C1 segment of cervical spinal cord (tissue), 14 donors: Measurements from ENCODE around the gene PRRT4.
A peak's percentile ranks its signal among the peaks of the same experiment; 100 is the strongest.

ENCODE experiments used
- DNase-seq, 14 donors: peaks; one replicate each; lab custom pipeline; 2025; lab: John Stamatoyannopoulos, UW

PRRT4 gene

DNA sequence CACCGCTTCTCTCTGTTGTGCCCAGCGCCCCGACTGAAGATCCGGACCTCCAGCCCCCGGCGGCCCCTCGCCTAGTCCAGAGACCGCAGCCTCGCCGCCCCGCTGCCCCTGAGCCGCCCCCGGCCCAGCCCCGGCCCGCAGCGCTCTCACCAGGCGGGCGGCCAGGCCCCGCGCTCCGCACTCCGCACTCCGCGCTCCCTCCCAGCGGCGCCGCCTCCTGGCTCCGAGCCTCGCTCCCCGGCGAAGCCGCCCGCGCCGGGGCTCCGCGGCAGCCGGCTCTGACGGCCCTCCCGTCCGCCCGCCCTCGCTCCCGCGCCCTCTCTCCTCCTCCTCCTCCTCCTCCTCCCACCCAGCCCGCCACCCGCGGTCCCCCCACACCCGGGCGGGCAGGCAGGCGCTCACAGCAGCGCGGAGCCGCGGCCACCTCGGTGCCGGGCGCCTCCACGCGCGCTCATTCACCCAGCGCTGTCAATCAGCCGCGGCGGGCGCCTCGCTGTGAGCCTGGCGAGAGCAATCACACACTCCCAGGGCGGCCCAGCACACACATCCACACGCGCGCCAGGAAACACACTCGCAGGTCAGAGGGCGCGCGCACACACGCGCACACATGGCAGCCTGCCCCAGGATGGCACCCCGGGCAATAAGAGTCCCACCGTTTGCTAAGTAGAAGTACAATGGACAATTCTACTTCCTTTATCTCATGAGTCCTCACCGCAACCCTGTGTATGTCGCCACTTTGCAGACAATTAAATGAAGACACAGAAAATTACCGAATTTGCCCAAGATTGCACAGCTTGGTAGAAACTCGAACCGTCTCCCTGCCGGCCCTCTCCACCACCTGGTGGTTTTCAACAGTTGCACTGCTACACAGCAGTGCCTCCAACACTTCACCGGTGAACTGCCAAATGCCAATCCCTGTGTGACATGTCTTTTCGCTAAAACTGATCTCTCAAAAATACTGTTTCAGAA lies at the start of gene PRRT4:
TSS of gene PRRT4 (minus strand) at position 280 of the 969 bp plus-strand sequence.
- peak in 5 of 14 donors; percentile 12 to 69 (median 29) for DNase-seq

DNA sequence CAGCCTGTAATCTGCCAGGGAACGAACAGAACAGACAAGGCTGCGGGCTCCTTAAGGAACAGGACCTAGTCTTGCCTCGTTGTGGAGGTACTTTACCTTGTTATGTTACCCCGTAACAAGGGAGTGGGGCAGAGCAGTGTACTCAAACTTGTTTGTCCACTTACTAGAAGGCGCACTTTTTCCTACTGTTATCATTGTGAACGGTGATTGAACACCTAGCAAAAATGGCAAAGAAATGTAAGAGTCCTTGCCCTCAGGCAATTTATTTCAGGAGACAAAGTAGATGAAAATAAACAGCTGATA lies 48.9 kb upstream of the PRRT4 start:
- no peak for DNase-seq

GRCh38 chr7:128409596-128410450 lies 48.3 kb upstream of the PRRT4 start, which contains the start of gene IMPDH1:
Gene IMPDH1, minus strand, starts transcription at chr7:128409982. Its CDS starts 81 bp downstream, at chr7:128409901.
- peak in 13 of 14 donors; percentile 47 to 82 (median 68) for DNase-seq

GRCh38 chr7:128408709-128409595 lies 47.5 kb upstream of the PRRT4 start:
- peak in 1 of 14 donors; percentile 24 for DNase-seq

DNA sequence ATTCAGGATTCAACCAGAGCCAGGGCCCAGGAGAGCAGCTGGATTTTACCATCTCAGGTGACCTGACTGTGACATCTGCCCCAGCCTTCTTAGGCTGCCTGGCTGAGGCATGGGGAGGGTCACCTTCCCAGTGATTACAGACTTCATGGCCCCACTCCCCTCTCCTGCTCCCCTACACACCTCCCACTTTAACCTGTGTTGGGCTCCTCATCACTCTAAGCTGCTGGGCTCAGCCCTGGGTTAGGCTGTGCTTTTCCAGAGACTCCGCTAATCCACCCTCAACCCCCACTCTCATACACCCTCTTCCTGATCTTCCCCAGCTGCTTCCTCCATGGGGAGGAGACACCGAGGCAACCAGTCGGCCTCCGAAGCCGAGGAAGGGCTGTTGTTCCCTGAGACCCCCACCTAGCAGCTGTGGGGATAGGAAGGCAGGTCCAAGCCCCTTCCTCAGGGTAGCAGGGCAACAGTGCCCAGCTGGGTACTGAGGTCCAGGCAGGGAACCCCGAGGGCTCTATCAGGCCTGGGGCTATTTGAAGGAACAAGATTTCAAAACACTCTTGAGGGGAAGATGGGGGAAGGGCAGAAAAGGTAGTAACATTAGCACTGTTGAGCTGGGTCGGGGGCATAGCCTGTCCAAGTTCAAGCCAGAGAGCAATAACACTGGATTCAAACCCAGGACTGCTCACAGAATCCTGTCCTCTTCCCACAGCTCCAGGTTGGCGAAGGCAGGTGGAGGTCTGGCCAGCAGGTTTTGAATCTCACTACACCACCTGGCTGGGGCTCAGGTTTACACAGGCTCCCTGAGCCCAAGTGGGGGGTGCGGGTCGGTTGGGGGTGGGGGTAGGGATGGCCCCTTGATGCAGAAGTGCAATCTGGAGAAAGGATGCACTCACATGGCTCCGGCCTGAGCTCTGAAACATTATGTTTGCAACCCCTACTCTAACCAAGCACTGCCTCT lies 46.5 kb upstream of the PRRT4 start:
- no peak for DNase-seq

DNA sequence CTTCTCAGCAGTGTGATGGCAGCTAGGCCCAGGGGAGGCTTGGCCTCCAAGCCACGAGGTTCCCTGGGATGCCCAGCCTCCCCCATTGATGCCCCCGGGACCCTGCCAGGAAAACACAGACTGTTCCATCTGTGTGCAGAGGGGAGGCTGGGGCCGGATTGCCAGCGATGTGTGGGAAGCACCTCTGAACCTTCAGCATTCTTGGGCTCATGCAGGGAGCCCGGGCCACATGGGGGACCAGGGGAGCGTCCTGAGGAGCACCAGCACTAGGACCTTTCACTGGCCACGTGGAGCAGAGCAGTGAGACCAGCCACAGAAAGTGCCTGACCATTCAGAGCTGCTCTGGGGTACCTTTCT lies 45.7 kb upstream of the PRRT4 start:
- DNase-seq: peak in 1 of 14 donors; percentile 24

DNA sequence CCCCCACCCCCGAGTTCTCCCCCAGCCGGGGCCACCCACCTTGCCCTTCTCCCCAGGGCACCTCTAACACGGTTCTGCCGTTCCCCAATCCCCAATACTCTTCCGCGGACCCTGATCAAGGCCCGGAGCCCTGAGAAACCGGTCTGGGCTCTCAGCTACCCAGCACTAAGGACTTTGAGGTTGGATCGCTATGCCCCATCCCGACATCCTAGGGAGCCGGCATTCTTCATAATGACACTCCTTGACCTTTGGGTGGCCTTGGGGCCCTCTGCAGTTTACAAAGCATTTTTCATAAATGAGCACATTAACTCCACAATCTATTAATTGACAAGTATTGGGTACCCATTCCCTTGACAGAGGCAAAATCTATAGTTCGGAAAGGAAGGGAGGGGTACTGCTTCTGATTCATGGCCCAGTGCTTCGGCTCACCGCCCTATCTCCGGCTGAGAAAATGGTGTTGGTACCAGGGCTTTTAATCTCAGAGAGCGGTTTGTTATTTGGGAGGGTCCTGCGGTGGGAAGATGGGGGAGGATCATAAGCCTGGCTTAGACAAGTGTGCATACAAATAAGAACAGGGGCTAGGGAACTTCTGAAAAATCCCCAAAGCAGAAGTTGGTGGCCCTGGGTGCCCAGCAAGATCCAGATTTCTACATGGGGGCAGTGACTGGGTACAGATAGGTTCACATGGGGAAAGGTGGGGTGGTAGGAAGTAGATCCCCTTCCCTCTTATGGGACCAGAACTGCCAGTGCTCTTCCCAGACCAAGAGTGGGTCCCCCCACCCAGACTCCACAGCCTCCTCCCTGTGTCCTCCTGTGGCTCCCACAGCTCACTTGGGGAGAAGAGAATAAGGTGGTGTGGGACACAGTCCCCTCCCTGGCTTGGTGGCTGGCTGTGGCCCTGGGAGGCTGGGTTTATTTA lies 45.1 kb upstream of the PRRT4 start:
- DNase-seq: no peak

DNA sequence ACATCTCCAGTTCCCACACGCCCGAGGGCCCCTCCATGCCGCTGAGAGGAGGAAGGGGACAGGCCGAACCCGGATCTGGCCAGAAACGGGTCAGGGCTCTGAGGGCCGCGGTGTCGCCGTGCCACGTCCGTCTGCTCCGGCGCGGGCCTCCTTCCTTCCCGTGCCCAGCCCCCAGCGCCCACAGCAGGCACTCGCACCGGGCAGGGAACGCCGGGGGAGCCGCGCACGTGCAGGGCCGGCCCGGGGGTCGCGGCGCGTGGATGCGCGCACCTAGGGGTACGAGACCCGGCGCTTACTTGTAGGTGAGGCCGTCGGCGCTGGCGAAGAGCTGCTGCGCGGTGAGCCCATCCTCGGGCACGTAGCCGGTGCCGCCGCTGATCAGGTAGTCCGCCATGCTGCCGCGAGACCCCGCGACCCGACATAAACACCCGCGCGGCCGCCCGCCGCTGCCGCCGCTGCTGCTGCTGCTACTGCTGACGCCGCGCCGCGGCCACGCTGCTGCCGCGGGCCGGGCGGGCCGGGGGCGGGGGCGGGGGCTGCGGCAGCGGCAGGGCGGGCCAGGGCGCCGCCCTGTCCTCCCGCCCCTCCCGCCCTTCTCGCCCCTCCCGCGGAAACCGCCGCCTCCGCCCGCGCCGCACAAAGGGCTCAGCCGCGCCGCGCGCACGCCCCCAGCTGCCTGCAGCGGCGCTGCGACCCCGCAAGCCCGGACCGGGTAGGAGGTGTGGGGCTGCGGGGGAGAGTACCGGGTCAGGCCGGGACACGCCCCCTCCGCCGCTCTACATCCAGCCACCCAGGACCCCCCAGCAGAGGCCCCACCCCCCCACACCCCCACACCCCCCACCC lies 44.2 kb upstream of the PRRT4 start:
- peak in 2 of 14 donors; percentile 21 to 44 for DNase-seq

GRCh38 chr7:128404886-128405470 lies 43.5 kb upstream of the PRRT4 start:
- peak in 3 of 14 donors; percentile 11 to 71 (median 51) for DNase-seq

GRCh38 chr7:128404143-128404681 lies 42.7 kb upstream of the PRRT4 start:
- DNase-seq: no peak

- no peak for DNase-seq
These were observed 42.2 kb upstream of the PRRT4 start for GRCh38 chr7:128403676-128404075.

DNA sequence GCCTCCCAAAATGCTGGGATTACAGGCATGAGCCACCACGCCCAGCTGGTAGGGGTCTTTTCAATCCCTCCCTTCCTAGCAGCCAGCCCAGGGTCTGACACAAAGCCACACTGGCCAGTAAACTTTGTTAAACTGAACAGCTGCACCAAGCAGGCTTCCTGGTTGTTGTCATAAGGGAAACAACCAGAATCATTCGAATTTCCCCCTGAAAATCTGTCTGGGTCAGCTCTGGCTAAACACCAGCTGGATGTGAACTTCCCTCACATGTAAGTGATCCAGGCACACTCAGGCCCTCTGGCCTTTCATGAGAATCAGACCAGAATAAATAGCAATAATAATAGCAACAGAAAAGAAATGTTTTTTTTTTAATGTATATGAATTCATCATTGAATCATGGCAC lies 40.9 kb upstream of the PRRT4 start:
- DNase-seq: no peak

GRCh38 chr7:128400566-128400965 lies 39.1 kb upstream of the PRRT4 start:
- DNase-seq: no peak

GRCh38 chr7:128399991-128400390 lies 38.5 kb upstream of the PRRT4 start:
- no peak for DNase-seq

GRCh38 chr7:128398841-128399135 lies 37.3 kb upstream of the PRRT4 start:
- no peak for DNase-seq

DNA sequence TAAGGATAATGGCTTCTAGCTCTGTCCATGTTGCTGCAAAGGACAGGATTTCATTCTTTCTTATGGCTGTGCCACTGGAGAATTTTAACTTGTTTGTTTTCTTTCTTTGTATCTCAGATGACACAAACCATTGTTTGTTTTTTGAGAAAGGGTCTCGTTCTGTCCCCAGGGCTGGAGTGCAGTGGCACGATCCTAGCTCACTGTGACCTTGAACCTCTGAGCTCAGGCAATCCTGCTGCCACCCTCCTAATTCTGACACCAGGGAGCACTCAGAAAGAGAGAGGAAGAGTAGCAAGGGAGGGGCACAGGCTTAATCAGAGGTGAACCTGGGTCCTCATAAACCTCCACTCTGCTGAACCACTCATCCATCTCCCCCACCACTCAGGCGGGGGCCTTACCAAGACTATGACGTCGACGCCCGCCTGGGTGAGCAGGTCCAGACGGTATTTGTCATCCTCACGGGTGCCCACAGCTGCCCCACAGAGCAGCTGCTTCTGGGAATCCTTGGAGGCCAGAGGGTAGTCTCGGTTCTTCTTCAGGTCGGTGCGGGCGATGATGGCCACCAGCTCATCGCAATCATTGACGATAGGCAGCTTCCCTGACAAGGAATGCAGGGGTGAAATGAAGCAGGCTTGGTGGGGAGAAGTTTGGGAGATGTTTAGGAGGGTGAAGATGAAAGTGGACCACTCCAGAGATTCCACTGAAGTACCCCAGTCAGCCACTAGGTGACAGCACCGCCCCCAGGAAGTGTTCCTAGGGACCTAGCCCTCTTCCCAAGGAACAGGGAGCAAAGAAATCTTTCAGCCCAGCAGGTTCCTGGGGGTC lies 36.7 kb upstream of the PRRT4 start:
- DNase-seq: peak in 6 of 14 donors; percentile 20 to 55 (median 24)

- DNase-seq: no peak
These were observed 34.9 kb upstream of the PRRT4 start for GRCh38 chr7:128396357-128396756.
